Measurements from ENCODE around the gene TMEM132C. TPM values are rescaled to one million over a fixed set of nuclear protein-coding genes. Genes with fewer than 3 reads are reported as not detected.

Gene TMEM132C
- total and polyA plus RNA-seq, 2 of the 8 experiments (the other 6 are each of a cell fraction or from before 2014, with no cell fraction given), result 0.23 to 0.76 TPM

- no peak for TF ChIP-seq NANOG (IDR thresholded peaks at IDR 0.05; ENCODE audit: insufficient read depth, low read depth, low read length, poor library complexity, severe bottlenecking)
These were observed 438.2 kb downstream of the TMEM132C start (continued) for GRCh38 chr12:128705140-128705539.
